Nephron (organoid): ENCODE results near the gene HCST.
A peak's percentile ranks its signal among the peaks of the same experiment; 100 is the strongest.

Experiments used
- H3K27ac Mint-ChIP-seq, 3 experiments: 2 replicates each; pipeline ENCODE4 v1.8.0; 2020; ENCODE audit warnings: mixed read lengths in 3 of 3, mild to moderate bottlenecking in 2 of 3, moderate library complexity in 1 of 3
- H3K27me3 Mint-ChIP-seq: 2 replicates; pipeline ENCODE4 v1.8.0; 2021; ENCODE audit warnings: low read depth, mild to moderate bottlenecking, moderate library complexity, mixed read lengths
- H3K36me3 Mint-ChIP-seq: 2 replicates; pipeline ENCODE4 v1.8.0; 2020; ENCODE audit warnings: low read depth, mixed read lengths
- H3K4me1 Mint-ChIP-seq: 2 replicates; pipeline ENCODE4 v1.8.0; 2020; ENCODE audit warnings: mixed read lengths
- H3K4me3 Mint-ChIP-seq, 3 experiments: 2 replicates each; pipeline ENCODE4 v1.8.0; 2020; ENCODE audit warnings: mild to moderate bottlenecking in 3 of 3, mixed read lengths in 3 of 3, moderate library complexity in 2 of 3
- H3K9me3 Mint-ChIP-seq: 2 replicates; pipeline ENCODE4 v1.8.0; 2020; ENCODE audit warnings: mixed read lengths
- TF ChIP-seq, protein P1 (sequence below), 3 experiments: fragments of 200-600 bp; sonication (generic); IDR thresholded peaks; one replicate each; pipeline ENCODE4 v1.5.0; 2021; ENCODE audit warnings: antibody characterized with exemption in 3 of 3; ENCODE audit not compliant: unreplicated experiment in 3 of 3

HCST gene

DNA sequence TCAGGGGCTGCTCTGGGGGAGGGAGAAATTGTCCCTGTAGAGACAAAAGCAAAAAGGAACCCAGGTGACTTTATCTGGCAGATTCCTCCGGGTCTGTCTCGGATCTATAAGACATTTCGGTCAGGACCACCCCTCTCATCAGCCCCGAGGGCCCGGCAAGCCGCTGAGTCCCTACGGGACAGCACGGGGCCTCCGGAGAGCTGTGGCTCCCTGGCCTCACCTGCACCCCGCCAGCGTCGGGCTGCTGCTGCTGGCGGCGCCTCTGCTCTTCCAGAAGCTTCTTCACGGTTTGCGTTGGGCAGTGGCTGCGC lies 3.9 kb upstream of the HCST start:
- Mint-ChIP-seq H3K27me3 (peaks cover 17% of the 10 kb centered on the region), H3K27ac (no peak overlapping the region), H3K9me3 (no peaks in the 10 kb centered on the region), H3K4me3 (peak overlapping the region; percentile 93 to 97 (median 97)), H3K36me3 (peaks cover 5% of the 10 kb centered on the region), H3K4me1 (peaks cover 13% of the 10 kb centered on the region)
- TF ChIP-seq, protein P1, sequence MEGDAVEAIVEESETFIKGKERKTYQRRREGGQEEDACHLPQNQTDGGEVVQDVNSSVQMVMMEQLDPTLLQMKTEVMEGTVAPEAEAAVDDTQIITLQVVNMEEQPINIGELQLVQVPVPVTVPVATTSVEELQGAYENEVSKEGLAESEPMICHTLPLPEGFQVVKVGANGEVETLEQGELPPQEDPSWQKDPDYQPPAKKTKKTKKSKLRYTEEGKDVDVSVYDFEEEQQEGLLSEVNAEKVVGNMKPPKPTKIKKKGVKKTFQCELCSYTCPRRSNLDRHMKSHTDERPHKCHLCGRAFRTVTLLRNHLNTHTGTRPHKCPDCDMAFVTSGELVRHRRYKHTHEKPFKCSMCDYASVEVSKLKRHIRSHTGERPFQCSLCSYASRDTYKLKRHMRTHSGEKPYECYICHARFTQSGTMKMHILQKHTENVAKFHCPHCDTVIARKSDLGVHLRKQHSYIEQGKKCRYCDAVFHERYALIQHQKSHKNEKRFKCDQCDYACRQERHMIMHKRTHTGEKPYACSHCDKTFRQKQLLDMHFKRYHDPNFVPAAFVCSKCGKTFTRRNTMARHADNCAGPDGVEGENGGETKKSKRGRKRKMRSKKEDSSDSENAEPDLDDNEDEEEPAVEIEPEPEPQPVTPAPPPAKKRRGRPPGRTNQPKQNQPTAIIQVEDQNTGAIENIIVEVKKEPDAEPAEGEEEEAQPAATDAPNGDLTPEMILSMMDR (IDR thresholded peaks at IDR 0.05; ENCODE audit: unreplicated experiment in 3 of 3), result no peak

DNA sequence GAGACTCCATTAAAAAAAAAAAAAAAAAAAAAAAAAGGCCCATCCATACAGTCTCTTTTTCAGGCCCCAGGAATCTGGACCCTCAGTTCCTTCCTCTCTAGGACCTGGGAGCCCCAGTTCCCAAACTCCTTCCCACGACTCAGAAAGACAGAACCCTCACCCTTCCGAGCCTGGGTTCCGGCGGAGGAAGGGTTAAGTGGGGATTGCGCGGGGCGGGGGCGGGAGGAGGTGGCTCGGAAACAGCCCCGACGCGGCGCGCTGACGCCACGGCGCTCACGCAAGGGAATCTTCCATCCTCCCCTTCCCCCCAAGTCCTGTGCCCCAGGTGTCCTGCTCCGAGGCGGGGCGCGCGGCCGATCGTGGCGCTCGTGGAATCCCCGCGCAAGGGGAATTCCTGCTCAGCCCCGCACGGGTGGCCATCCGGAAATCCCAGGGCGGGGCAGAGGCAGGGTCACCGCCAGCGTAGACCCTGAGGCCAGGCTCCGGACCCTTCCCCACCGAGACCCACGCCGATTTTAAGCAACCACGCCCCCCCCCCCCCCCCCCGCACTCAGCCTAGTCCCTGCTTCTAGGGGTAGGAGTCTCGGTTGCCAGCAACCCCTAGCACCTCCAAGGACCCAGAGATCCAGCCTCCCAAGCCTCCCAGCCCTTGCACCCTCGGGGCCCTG lies 2.6 kb upstream of the HCST start:
- Mint-ChIP-seq H3K9me3 (no peaks in the 10 kb centered on the region), H3K4me3 (peak overlapping the region; percentile 93 to 97 (median 97)), H3K27me3 (peaks cover 19% of the 10 kb centered on the region), H3K27ac (peak overlapping the region in 2 of 3 experiments; percentile 81 to 89), H3K36me3 (peaks cover 5% of the 10 kb centered on the region), H3K4me1 (peaks cover 14% of the 10 kb centered on the region)
- TF ChIP-seq, protein P1 (IDR thresholded peaks at IDR 0.05; ENCODE audit: unreplicated experiment in 3 of 3), result no peak

DNA sequence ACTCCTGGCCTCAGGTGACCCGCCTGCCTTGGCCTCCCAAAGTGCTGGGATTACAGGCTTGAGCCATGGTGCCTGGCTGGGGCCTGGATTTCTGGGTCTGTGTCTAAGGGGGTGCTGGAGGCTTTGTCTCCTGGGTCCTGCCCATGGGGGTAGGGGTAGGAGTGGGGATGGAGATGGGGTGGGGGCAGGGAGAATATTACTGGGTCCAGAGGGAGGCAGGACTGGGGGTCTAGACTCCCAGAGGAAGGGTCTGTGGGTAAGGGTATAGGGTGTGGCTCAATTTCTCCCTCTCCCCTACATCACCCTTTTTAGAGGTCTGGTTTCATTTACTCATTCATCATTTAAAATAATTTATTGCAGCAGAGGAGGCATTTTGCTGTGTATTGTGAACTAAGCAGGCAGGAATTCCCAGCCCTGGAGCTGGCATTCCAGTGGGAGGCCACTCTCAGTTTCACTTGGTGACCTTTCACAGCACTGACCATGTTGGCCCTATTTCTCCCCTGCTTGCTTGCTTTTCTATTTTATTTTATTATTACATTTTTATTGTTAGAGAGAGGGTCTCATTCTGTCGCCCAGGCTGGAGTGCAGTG lies 1.2 kb upstream of the HCST start:
- H3K36me3 Mint-ChIP-seq, result no peaks in the 10 kb centered on the region
- TF ChIP-seq, protein P1 (IDR thresholded peaks at IDR 0.05; ENCODE audit: unreplicated experiment in 3 of 3), result no peak
- peak overlapping the region in 1 of 3 experiments; percentile 83 for H3K27ac Mint-ChIP-seq
- H3K4me3 Mint-ChIP-seq, result peak overlapping the region; percentile 78 to 97 (median 97)
- H3K27me3 Mint-ChIP-seq, result peaks cover 19% of the 10 kb centered on the region
- peaks cover 14% of the 10 kb centered on the region for H3K4me1 Mint-ChIP-seq
- H3K9me3 Mint-ChIP-seq, result no peaks in the 10 kb centered on the region

DNA sequence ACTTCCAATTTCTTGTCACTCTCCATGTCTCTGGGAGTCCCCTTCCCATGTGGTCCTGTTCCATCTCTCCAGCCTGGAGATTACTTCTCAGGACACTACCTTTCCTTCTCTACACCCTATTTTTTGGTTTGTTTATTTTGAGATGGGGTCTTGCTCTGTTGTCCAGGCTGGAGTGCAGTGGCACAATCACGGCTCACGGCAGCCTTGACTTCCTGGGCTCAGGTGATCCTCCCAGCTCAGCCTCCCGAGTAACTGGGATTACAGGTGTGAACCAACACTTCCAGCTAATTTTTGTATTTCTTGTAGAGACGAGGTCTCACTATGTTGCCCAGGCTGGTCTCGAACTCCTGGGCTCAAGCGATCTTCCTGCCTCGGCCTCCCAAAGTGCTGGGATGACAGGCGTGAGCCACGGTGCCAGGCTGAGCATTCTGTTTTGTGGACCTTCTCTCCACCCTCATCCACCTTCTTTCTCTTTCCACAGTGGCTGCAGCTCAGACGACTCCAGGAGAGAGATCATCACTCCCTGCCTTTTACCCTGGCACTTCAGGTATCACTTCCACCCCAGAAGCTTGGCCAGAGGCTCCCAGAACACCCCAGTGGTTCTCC lies 644 bp downstream of the HCST start:
- Mint-ChIP-seq H3K4me3 (peak overlapping the region; percentile 71 to 76 (median 73)), H3K27me3 (peaks cover 19% of the 10 kb centered on the region), H3K4me1 (peaks cover 14% of the 10 kb centered on the region), H3K36me3 (no peaks in the 10 kb centered on the region), H3K27ac (peak overlapping the region in 2 of 3 experiments; percentile 23 to 45), H3K9me3 (no peaks in the 10 kb centered on the region)
- TF ChIP-seq, protein P1 (IDR thresholded peaks at IDR 0.05; ENCODE audit: unreplicated experiment in 3 of 3), result no peak

DNA sequence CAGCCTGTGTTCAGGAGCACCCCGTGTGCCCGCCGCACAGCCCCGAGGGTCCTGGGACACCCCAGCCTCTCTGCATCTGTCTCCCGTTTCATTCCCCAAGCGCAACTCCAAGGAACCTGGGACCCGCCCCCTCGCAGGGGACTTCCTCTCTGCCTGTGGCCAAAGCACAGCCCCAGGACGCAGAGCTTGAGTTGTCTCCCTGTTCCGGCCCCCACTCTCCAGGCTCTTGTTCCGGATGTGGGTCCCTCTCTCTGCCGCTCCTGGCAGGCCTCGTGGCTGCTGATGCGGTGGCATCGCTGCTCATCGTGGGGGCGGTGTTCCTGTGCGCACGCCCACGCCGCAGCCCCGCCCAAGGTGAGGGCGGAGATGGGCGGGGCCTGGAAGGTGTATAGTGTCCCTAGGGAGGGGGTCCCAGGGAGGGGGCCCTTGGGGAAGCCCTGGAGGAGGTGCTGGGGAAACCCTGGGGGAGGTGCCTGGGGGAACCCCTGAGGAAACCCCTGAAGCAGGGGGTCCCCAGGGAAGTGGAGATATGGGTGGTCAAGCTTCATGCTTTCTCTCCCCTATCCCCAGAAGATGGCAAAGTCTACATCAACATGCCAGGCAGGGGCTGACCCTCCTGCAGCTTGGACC lies 1.3 kb downstream of the HCST start:
- H3K27ac Mint-ChIP-seq, result peak overlapping the region in 2 of 3 experiments; percentile 56 to 62
- H3K9me3 Mint-ChIP-seq, result no peaks in the 10 kb centered on the region
- peaks cover 19% of the 10 kb centered on the region for H3K27me3 Mint-ChIP-seq
- H3K4me3 Mint-ChIP-seq, result peak overlapping the region; percentile 71 to 76 (median 73)
- peaks cover 13% of the 10 kb centered on the region for H3K4me1 Mint-ChIP-seq
- TF ChIP-seq, protein P1 (IDR thresholded peaks at IDR 0.05; ENCODE audit: unreplicated experiment in 3 of 3), result no peak
- H3K36me3 Mint-ChIP-seq, result no peaks in the 10 kb centered on the region
